Prostate gland (tissue), 2 donors: ENCODE results near the gene MYO1G.

Experiments
- POLR2A ChIP-seq: fragments of 450-650 bp; IDR thresholded peaks from one replicate; pipeline ENCODE4 v1.6.1; 2016; ENCODE audit warnings: antibody characterized with exemption, mild to moderate bottlenecking
- TF ChIP-seq, protein P1 (sequence below), 4 experiments: fragments of 200-600 bp in 2 of 4; fragments of 450-650 bp in 2 of 4; sonication (generic) in 2 of 4; IDR thresholded peaks; 1 replicate in 3 of 4; 2 replicates in 1 of 4; pipeline ENCODE4 v1.5.1; 2016 to 2019; ENCODE audit warnings: antibody characterized with exemption in 4 of 4, mild to moderate bottlenecking in 2 of 4, moderate library complexity in 2 of 4

- TF ChIP-seq, protein P1, sequence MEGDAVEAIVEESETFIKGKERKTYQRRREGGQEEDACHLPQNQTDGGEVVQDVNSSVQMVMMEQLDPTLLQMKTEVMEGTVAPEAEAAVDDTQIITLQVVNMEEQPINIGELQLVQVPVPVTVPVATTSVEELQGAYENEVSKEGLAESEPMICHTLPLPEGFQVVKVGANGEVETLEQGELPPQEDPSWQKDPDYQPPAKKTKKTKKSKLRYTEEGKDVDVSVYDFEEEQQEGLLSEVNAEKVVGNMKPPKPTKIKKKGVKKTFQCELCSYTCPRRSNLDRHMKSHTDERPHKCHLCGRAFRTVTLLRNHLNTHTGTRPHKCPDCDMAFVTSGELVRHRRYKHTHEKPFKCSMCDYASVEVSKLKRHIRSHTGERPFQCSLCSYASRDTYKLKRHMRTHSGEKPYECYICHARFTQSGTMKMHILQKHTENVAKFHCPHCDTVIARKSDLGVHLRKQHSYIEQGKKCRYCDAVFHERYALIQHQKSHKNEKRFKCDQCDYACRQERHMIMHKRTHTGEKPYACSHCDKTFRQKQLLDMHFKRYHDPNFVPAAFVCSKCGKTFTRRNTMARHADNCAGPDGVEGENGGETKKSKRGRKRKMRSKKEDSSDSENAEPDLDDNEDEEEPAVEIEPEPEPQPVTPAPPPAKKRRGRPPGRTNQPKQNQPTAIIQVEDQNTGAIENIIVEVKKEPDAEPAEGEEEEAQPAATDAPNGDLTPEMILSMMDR (IDR thresholded peaks at IDR 0.05), result no peak
- no peak for TF ChIP-seq POLR2A
Measured at GRCh38 chr7:44972562-44972961, 6.3 kb downstream of the MYO1G start.
